ENCODE results near the gene CLRN1.

DNA sequence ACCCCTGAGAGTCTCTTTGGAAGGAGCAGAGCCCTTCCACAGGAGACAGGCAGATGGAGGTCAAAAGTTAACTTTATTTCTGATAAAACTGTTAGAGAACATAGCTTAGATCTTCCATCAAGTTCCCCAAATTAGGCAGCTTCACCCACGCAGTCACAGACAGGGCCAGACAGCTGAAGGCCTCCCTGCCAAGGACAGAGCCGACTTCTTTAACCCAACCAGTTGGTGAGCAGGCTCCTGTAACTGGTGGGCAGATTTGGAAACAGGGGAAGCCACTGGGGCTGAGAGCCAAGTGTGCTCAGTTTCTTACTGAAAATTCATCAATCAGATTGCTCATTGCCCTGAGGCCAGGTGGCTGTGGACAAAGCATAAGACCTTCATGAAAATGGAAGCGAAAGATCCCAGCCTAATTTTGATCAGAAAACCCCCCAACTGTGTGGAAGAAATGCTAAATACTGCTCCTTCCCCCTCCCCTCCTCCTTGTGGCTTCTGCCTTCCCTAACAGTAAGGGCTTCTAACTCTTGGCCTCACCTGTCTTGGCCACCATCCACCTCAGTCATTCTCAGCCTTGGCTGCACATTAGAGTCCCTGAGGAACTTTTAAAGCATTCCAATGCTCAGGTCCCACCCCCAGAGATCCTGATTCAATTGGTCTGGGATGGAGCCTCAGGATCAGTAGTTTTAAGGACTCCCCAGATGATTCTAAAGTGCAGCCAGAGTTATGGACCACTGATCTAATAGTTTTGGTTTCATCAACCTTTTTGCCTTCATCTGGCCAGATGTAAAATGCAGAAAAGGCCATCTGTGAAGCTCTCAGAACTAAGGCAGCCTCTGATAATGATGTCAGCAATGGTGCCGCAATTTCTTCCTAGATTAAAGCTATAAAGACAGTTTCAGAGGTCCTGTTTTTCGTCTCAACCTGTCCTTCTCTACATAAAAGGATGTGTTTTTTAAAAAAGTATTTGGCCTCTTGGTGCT, 11.5 kb downstream of the CLRN1 start:
- TF ChIP-seq, protein P1, sequence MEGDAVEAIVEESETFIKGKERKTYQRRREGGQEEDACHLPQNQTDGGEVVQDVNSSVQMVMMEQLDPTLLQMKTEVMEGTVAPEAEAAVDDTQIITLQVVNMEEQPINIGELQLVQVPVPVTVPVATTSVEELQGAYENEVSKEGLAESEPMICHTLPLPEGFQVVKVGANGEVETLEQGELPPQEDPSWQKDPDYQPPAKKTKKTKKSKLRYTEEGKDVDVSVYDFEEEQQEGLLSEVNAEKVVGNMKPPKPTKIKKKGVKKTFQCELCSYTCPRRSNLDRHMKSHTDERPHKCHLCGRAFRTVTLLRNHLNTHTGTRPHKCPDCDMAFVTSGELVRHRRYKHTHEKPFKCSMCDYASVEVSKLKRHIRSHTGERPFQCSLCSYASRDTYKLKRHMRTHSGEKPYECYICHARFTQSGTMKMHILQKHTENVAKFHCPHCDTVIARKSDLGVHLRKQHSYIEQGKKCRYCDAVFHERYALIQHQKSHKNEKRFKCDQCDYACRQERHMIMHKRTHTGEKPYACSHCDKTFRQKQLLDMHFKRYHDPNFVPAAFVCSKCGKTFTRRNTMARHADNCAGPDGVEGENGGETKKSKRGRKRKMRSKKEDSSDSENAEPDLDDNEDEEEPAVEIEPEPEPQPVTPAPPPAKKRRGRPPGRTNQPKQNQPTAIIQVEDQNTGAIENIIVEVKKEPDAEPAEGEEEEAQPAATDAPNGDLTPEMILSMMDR (IDR thresholded peaks at IDR 0.05; ENCODE audit: poor library complexity), result no peak
- TF ChIP-seq EZH2phosphoT487 (IDR thresholded peaks at IDR 0.05; ENCODE audit: low read depth, severe bottlenecking, unreplicated experiment), result no peak
- TF ChIP-seq EZH2 (IDR thresholded peaks at IDR 0.05; ENCODE audit: borderline replicate concordance), result no peak

All from hepatocyte (in vitro differentiated cells).